Fibroblast of skin of left quadriceps (primary cell): ENCODE results near the gene SIK3.

Source experiments
- DNase-seq, 2 experiments: peaks; one replicate each; pipeline ENCODE4 v3.0.0-alpha.2; 2013; ENCODE audit warnings: low read depth in 2 of 2

SIK3 gene

GRCh38 chr11:116931206-116931953, 166.8 kb downstream of the SIK3 start:
- DNase-seq = no peak

GRCh38 chr11:116930586-116930985, 167.6 kb downstream of the SIK3 start:
- DNase-seq = no peak

DNA sequence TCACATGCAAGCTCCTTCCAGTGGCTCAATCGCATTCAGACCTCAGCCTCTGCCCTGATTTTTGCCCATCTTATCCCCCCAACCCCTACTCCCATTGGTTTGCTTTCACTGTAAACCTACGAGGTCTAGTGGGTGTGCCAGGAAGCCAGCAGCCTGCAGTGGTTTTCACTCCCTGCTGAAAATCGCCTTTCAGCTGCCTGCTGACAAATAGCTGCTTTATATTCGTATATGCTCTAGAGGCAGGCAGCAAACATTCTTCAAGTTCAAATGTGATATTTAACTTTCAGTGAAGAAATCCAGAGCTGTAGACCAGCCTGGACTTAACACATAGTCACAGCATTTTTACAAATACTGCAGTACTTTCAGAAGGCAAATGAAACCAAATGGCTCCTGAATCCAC, 168.1 kb downstream of the SIK3 start:
- no peak for DNase-seq

GRCh38 chr11:116929414-116930090, 168.7 kb downstream of the SIK3 start:
- DNase-seq = no peak

DNA sequence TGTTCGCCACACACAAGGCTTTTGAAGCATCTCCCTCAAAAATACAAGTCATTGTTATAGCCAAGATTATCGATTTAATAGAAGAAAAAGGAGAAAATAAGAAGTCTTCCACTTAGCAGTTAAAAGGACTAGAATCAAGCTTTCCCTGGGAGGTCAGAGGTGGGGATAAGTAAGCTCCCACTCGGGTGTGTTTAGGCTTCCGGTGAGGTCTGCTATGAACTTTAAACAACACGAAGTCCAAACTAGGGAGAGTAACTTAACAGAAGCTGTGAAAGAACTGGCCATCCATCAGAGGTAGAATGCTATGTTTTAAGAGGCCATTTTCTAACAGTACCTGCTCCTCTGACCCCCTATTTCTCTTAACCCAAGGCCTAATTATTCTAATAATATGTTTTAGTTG, 169.4 kb downstream of the SIK3 start:
- no peak for DNase-seq

GRCh38 chr11:116928102-116928777, 170.0 kb downstream of the SIK3 start:
- no peak for DNase-seq

GRCh38 chr11:116927163-116927974, 170.9 kb downstream of the SIK3 start:
- no peak for DNase-seq

DNA sequence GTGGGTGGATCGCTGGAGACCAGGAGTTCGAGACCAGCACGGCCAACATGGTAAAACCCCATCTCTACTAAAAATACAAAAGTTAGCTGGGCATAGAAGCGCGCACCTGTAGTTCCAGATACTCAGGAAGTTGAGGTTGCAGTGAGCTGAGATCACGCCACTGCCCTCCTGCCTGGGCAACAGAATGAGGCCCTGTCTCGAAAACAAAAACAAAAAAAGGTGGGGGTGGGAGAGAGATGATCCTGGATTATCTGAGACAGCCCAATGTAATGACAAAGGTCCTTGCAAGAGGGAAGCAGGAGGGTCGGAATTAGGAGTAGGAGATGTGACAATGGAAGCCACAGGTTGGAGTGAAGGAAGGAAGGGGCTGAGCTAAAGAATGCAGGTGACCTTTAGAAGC, 173.2 kb downstream of the SIK3 start:
- DNase-seq = no peak

DNA sequence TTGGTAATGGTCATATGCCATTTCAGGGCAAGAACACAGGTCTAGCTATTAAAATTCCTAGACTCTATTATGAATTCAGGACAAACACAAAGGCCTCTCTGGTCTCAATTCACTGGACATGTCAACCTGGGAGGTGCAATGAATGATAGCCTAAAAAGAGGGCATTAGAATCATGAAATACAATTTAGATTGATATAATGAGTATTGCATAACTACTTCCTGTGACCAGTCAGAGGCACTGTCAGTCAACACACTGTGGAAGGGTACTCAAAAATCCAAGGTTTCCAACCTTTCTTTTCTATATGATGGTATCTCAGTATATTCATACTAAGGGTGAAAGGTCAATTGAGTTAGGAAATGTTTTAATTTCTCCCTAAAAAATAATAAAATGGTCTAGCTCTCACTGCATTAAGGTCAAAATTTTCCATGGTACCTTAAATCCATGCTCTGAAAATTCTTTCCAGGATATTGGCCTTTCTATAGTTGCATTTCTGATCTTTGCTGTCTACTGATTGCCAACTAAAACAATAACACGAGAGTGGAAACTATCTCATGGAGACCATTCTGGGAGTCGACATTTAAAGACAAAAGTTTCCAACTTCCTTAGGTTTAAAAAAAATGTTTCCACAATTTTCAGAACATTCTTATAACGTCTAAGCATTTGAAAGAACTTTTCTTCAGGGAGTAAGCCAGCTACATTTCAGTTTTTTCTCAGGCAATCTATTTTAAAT, 179.1 kb downstream of the SIK3 start:
- no peak for DNase-seq

DNA sequence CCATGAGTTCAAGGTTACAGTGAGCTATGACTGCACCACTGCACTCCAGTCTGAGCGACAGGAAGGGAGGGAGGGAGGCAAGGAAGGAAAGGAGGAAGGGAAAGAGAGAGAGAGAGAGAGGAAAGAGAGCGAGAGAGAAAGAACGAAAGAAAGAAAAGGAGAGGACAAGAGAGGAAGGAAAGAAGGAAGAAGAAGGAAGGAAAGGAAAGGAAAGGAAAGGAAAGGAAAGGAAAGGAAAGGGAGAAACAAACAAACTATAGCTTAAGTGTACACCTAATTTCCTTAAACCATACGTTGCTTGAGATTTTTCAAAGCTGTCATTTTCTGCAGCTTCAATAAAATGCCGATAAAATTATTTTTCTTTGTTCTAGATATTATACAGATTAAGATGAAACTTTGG, 180.6 kb downstream of the SIK3 start:
- no peak for DNase-seq

GRCh38 chr11:116916886-116917285, 181.3 kb downstream of the SIK3 start:
- DNase-seq = no peak

GRCh38 chr11:116916052-116916451, 182.2 kb downstream of the SIK3 start:
- no peak for DNase-seq

DNA sequence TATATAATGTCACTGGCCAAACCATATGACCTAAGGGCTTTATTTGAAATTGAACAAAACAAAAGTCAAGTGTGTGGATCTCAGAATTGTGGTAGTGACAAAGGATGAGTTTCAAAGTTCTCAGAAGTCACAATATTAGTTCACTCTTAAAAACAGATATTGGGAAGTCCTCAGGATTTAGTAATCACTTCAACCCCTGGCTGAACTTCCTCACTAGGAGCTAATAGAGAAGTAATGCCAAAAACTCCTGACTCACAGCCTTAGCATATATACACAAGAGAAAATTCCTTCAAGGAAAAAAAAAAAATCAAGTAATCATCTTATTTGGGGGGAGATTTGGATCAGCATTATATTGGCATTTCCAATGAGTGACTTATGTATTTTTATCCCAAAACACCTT, 185.2 kb downstream of the SIK3 start:
- DNase-seq = peak; percentile 47 to 49

GRCh38 chr11:116911976-116912734, 186.1 kb downstream of the SIK3 start:
- peak; percentile 34 for DNase-seq

GRCh38 chr11:116910847-116911246, 187.4 kb downstream of the SIK3 start:
- DNase-seq = no peak

DNA sequence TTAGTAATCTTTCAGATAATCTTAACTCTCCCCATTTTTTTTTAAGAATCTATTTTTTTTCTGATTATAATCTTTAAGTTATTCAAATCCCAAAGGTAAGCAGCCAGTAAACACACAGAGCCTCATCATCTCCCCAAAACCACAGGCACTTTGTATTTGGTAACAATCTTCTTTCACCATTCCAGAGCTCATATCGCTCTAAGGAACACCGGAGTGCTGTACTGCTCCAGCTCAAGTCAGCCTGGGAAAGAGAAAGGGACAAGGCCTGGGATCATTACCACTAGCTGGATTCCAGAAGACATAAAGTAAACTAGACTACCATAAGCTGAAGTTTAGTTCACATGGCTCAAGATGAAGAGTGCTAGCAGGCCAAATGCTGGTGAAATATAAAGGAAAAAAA, 187.8 kb downstream of the SIK3 start:
- no peak for DNase-seq

- no peak for DNase-seq
Measured at GRCh38 chr11:116909245-116909644, 189.0 kb downstream of the SIK3 start.

GRCh38 chr11:116906479-116906878, 191.7 kb downstream of the SIK3 start:
- no peak for DNase-seq

DNA sequence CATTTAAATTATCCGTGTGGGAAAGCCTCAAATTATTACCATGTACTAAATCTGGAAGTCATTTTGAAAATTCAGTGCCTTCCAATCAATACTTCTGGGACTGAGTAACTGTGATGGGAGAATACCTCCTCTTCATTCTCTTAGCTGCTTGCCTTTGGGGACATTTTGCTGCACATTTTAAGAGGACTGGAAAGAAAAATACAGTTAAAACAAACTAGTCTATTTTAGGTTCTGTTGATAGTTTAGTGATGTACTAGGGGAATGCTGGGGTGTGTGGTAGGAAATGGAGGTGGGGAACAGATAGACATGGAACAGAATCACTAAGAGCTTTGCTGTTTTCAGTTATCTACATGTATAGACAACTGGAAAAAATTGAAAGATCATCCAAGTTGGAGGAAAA, 195.1 kb downstream of the SIK3 start:
- DNase-seq = no peak

DNA sequence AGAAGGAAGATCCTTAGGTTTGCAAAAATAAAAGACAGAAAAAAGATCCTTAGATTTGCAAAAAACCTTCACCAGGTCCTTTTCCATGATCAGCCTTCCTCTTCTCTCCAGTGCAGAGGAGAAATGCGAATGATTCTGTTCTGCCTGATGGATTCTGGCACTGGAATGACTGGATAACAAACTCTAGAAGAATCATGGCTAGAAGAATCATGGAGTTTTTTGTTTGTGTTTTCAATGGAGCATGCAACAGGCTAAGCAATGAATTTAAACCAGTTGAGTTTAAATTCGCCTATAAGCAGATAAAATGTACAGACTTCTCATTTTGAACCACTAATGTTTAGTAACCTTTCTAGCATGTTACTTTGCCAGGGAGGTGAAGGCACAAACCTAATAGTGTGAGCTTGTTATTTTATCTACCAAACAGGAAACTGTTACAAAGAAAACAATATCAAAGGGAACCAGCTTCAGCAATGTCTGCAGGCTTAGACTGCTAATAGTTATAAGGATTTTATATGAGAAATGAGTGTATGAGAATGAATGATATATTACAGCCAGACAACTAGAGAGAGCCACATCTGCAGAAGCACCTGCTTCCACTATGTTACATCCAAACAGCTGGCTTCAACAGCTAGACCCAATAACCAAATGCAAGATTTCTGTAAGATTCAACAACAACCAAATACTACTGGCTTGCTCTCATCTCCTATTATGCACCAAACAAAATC, 196.1 kb downstream of the SIK3 start:
- no peak for DNase-seq
